SU-DHL-6 (cell line): Measurements from ENCODE around the gene RETREG2.

Experiments used
- H2AFZ ChIP-seq: fragments of 200-600 bp; sonication (generic); 2 replicates; pipeline ENCODE4 v1.6.1; 2014; ENCODE audit warnings: low read depth, mild to moderate bottlenecking, moderate library complexity, mixed read lengths, antibody characterized with exemption, low read length; ENCODE audit not compliant: severe bottlenecking
- H3F3A ChIP-seq: fragments of 200-600 bp; shearing (Covaris generic); 2 replicates; pipeline ENCODE4 v1.6.0; 2016; ENCODE audit warnings: antibody characterized with exemption, mild to moderate bottlenecking; ENCODE audit not compliant: insufficient read depth
- H3K27ac ChIP-seq: fragments of 200-600 bp; sonication (generic); 2 replicates; pipeline ENCODE4 v1.5.1; 2016; ENCODE audit warnings: low read depth, mild to moderate bottlenecking, low read length, moderate library complexity, mixed read lengths
- H3K27me3 ChIP-seq: fragments of 200-600 bp; sonication (generic), shearing (Covaris generic); 2 replicates; pipeline ENCODE4 v1.6.0; 2014; ENCODE audit warnings: mild to moderate bottlenecking, low read length
- H3K36me3 ChIP-seq: fragments of 200-600 bp; sonication (generic); 2 replicates; pipeline ENCODE4 v1.6.1; 2014; ENCODE audit warnings: mild to moderate bottlenecking, low read length, mixed read lengths
- H3K4me2 ChIP-seq: fragments of 300-600, 200-600 bp; shearing (Covaris generic), sonication (generic); 2 replicates; pipeline ENCODE4 v1.6.0; 2014; ENCODE audit warnings: low read length, low read depth, mild to moderate bottlenecking; ENCODE audit not compliant: poor library complexity, severe bottlenecking
- H3K4me3 ChIP-seq: fragments of 200-600 bp; sonication (generic); 2 replicates; pipeline ENCODE4 v1.5.1; 2014; ENCODE audit warnings: antibody characterized with exemption, low read length, mild to moderate bottlenecking, mixed read lengths; ENCODE audit not compliant: insufficient read depth, poor library complexity, severe bottlenecking
- H3K79me2 ChIP-seq: fragments of 200-600 bp; sonication (generic); 2 replicates; pipeline ENCODE4 v1.6.1; 2014; ENCODE audit warnings: mild to moderate bottlenecking, low read length, moderate library complexity; ENCODE audit not compliant: insufficient read depth
- H3K9ac ChIP-seq: fragments of 200-600 bp; sonication (generic); 2 replicates; pipeline ENCODE4 v1.7.0; 2014; ENCODE audit warnings: mild to moderate bottlenecking, low read length
- H3K9me2 ChIP-seq: fragments of 200-600 bp; sonication (generic); replicated peaks from 2 replicates; pipeline ENCODE4 v1.6.1; 2014; ENCODE audit warnings: low read length; ENCODE audit not compliant: insufficient read depth
- H3K9me3 ChIP-seq: fragments of 200-600 bp; sonication (generic); 2 replicates; pipeline ENCODE4 v1.6.1; 2014; ENCODE audit warnings: low read length, mixed read lengths; ENCODE audit not compliant: insufficient read depth
- H4K20me1 ChIP-seq: fragments of 200-600 bp; sonication (generic); 2 replicates; pipeline ENCODE4 v1.6.1; 2014; ENCODE audit warnings: low read depth, mild to moderate bottlenecking, antibody characterized with exemption, low read length, moderate library complexity, mixed read lengths
- EZH2phosphoT487 ChIP-seq: fragments of 200-600 bp; sonication (generic), shearing (Covaris generic); conservative IDR thresholded peaks from 2 replicates; pipeline ENCODE4 v1.6.1; 2018; ENCODE audit warnings: mild to moderate bottlenecking, antibody characterized with exemption, low read length, moderate library complexity, mixed read lengths
- TF ChIP-seq, protein P1 (sequence below): fragments of 200-600 bp; sonication (generic); IDR thresholded peaks from one replicate; pipeline ENCODE4 v1.5.1; 2017; ENCODE audit warnings: antibody characterized with exemption, mild to moderate bottlenecking, low read length, moderate library complexity; ENCODE audit not compliant: insufficient read depth, poor library complexity, severe bottlenecking

RETREG2 gene

DNA sequence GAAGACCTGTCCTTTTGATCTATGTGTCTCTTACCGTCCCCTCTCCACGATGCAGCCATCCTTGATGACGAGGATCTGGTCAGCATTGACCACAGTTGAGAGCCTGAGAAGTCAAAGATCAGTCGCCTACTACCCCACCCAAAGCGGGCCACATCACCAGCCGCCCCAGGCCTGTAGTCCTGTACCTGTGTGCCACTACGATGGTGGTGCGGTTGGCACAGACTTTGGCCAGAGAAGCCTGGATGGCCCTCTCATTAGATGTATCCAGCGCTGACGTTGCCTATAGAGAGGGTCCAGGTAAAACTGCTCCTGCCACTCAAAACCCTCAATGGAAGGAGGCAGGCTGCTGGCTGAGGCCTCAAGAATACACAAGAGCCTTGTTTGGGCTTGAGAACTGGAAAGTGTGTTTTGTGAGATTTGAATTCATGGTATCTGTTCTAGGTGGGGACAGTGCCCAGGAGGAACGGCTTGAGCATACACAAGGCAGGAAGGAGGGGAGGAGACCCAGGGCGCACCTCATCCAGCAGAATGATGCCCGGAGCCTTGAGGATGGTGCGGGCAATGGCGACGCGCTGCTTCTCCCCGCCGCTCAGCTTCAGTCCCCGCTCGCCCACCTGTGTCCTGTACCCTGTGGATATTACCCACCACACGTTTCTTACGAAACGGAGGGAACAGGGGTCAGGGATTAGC, 32.3 kb downstream of the RETREG2 start:
- no peak for TF ChIP-seq EZH2phosphoT487
- TF ChIP-seq, protein P1, sequence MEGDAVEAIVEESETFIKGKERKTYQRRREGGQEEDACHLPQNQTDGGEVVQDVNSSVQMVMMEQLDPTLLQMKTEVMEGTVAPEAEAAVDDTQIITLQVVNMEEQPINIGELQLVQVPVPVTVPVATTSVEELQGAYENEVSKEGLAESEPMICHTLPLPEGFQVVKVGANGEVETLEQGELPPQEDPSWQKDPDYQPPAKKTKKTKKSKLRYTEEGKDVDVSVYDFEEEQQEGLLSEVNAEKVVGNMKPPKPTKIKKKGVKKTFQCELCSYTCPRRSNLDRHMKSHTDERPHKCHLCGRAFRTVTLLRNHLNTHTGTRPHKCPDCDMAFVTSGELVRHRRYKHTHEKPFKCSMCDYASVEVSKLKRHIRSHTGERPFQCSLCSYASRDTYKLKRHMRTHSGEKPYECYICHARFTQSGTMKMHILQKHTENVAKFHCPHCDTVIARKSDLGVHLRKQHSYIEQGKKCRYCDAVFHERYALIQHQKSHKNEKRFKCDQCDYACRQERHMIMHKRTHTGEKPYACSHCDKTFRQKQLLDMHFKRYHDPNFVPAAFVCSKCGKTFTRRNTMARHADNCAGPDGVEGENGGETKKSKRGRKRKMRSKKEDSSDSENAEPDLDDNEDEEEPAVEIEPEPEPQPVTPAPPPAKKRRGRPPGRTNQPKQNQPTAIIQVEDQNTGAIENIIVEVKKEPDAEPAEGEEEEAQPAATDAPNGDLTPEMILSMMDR: no peak
- H3K4me3 ChIP-seq: no peak overlapping the region
- no peaks in the 10 kb centered on the region for H3K27me3 ChIP-seq
- H3F3A ChIP-seq: no peaks in the 10 kb centered on the region
- H3K4me2 ChIP-seq: no peak overlapping the region
- no peak overlapping the region for H2AFZ ChIP-seq
- H3K9ac ChIP-seq: no peak overlapping the region
- H4K20me1 ChIP-seq: no peaks in the 10 kb centered on the region
- H3K9me3 ChIP-seq: no peaks in the 10 kb centered on the region
- no peaks in the 10 kb centered on the region for H3K79me2 ChIP-seq
- H3K36me3 ChIP-seq: no peaks in the 10 kb centered on the region
- no peak overlapping the region for H3K27ac ChIP-seq
- no peaks in the 10 kb centered on the region for H3K9me2 ChIP-seq

DNA sequence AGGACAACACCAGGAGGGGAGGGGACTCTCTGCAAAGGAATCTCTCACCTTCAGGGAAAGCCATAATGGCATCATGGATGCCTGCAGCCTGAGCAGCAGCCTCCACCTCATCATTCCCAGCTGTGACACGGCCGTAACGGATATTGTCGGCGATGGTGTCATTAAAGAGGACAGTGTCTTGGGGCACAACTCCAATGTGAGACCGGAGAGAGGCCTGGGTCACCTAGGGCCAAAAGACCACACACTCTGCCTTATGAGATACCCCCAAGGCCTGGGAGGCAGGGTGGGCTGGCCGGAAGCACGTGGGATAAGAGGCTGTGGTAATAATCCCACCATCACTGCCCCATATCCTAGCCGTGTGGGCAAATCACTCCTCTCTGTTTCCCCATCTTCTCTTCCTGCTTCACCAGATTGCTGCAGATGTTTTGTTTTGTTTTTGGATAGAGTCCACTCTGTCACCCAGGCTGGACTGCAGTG, 32.8 kb downstream of the RETREG2 start:
- no peak overlapping the region for H2AFZ ChIP-seq
- no peaks in the 10 kb centered on the region for H3K9me2 ChIP-seq
- H3K9me3 ChIP-seq: no peaks in the 10 kb centered on the region
- no peak overlapping the region for H3K4me3 ChIP-seq
- H3K9ac ChIP-seq: no peak overlapping the region
- TF ChIP-seq, protein P1: no peak
- no peak for TF ChIP-seq EZH2phosphoT487
- no peaks in the 10 kb centered on the region for H3K27me3 ChIP-seq
- H3K36me3 ChIP-seq: no peaks in the 10 kb centered on the region
- H3K27ac ChIP-seq: no peak overlapping the region
- no peaks in the 10 kb centered on the region for H3F3A ChIP-seq
- H3K79me2 ChIP-seq: no peaks in the 10 kb centered on the region
- H4K20me1 ChIP-seq: no peaks in the 10 kb centered on the region
- no peak overlapping the region for H3K4me2 ChIP-seq

DNA sequence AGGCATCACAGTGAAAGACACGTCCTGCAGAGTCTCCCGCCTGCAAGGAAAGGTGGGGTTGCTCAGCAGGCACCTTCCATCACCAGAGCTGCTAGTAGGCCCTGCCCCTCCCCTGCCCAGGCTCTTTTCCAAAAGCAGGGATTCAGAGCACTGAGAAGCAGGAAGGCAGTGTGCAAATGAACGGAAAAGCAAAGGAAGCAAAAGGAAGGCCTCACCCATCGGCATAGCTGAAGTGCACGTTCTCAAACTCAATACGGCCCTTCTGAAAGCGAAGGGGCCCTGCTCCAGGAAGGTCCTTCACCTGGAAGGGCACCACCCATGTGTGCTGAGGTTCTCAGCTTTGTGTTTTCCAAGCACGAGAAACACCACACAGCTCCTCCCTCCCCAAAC, 34.9 kb downstream of the RETREG2 start:
- H3K79me2 ChIP-seq: no peaks in the 10 kb centered on the region
- H3K36me3 ChIP-seq: no peaks in the 10 kb centered on the region

More for the DNA sequence above, 34.9 kb downstream of the RETREG2 start:
- Histone ChIP-seq H3K27ac (no peak overlapping the region), H3F3A (no peaks in the 10 kb centered on the region), H3K9me2 (no peaks in the 10 kb centered on the region), H3K4me3 (no peak overlapping the region), H3K27me3 (no peaks in the 10 kb centered on the region), H3K9me3 (no peaks in the 10 kb centered on the region), H4K20me1 (no peaks in the 10 kb centered on the region), H3K4me2 (no peak overlapping the region), H3K9ac (no peak overlapping the region), H2AFZ (no peak overlapping the region)
- TF ChIP-seq, protein P1: no peak
- TF ChIP-seq EZH2phosphoT487: no peak
